Adrenal gland (tissue), 5 donors: ENCODE data around the gene PGBD5.

ENCODE experiments used
- POLR2A ChIP-seq, 2 donors: fragments of 450-650 bp; IDR thresholded peaks; one replicate each; pipeline ENCODE4 v1.6.1; 2017; ENCODE audit warnings: antibody characterized with exemption in 2 of 2, mild to moderate bottlenecking in 2 of 2, moderate library complexity in 1 of 2
- TF ChIP-seq, protein P1 (sequence below), 6 experiments: fragments of 450-650 bp in 4 of 6; fragments of 200-600 bp in 2 of 6; sonication (generic) in 1 of 6; IDR thresholded peaks; 1 replicate in 5 of 6; 2 replicates in 1 of 6; pipeline versions ENCODE4 v1.5.1 to v1.8.0; 2016 to 2021; ENCODE audit warnings: antibody characterized with exemption in 6 of 6, mild to moderate bottlenecking in 2 of 6, moderate library complexity in 1 of 6
- donor health status: DM: no; HTN: no; CAD: no.

DNA sequence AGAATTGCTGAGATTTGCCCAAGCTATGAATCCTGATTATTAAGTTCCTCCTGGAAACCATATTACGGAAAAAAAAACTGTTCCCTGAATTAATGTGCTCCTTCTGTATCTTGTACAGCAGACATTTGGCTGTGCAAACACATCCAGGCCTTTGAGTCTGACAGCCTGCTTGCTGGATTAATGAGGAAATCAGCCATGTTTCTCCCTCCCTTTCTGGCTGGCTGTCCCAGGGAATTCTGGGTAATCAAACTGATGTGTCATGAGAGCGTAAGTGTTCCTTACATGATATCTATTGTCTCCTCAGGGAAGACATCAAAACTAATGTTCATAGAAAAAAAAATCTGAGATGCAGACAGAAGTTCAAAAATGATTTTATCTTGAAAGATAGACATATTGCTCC is 18.8 kb downstream of the PGBD5 start:
- TF ChIP-seq, protein P1, sequence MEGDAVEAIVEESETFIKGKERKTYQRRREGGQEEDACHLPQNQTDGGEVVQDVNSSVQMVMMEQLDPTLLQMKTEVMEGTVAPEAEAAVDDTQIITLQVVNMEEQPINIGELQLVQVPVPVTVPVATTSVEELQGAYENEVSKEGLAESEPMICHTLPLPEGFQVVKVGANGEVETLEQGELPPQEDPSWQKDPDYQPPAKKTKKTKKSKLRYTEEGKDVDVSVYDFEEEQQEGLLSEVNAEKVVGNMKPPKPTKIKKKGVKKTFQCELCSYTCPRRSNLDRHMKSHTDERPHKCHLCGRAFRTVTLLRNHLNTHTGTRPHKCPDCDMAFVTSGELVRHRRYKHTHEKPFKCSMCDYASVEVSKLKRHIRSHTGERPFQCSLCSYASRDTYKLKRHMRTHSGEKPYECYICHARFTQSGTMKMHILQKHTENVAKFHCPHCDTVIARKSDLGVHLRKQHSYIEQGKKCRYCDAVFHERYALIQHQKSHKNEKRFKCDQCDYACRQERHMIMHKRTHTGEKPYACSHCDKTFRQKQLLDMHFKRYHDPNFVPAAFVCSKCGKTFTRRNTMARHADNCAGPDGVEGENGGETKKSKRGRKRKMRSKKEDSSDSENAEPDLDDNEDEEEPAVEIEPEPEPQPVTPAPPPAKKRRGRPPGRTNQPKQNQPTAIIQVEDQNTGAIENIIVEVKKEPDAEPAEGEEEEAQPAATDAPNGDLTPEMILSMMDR (IDR thresholded peaks at IDR 0.05), result no peak
- no peak for TF ChIP-seq POLR2A (IDR thresholded peaks at IDR 0.05)
